PC-9 (cell line): ENCODE data around the gene TMEM115.

Experiments used
- CTCF ChIP-seq: fragments of 200-600 bp; sonication (generic); conservative IDR thresholded peaks from 2 replicates; pipeline ENCODE4 v1.6.1; 2017; ENCODE audit warnings: mixed run types, antibody characterized with exemption, mild to moderate bottlenecking, moderate library complexity
- EZH2 ChIP-seq: fragments of 200-600 bp; sonication (generic); IDR thresholded peaks from 2 replicates; pipeline ENCODE4 v1.8.0; 2017; ENCODE audit warnings: antibody characterized with exemption, low read depth

- TF ChIP-seq CTCF, result peak; percentile 88
- no peak for TF ChIP-seq EZH2
These were observed 34.8 kb downstream of the TMEM115 start for GRCh38 chr3:50324351-50325112.
